Activated CD4-positive, alpha-beta T cell treated with anti-CD3 and anti-CD28 coated beads for 36 hours (primary cell): Measurements from ENCODE around the gene DST. TPM values are rescaled to one million over a fixed set of nuclear protein-coding genes. Genes with fewer than 3 reads are reported as not detected.

Experiments
- ATAC-seq: fragments of 200-7000 bp; cut with Tn5 transposase; one replicate; pipeline ENCODE4 v1.10.0; 2021; ENCODE audit warnings: mild to moderate bottlenecking, moderate library complexity
- CTCF ChIA-PET: fragments of 350-600 bp; sonication (Branson Sonifier 250); formaldehyde crosslinking; loops from one replicate; lab custom pipeline; 2021; ENCODE audit warnings: antibody characterized with exemption; lab: Charles Lee
- POLR2A ChIA-PET: fragments of 350-600 bp; sonication (Branson Sonifier 250); formaldehyde crosslinking; loops from one replicate; lab custom pipeline; 2021; ENCODE audit warnings: antibody characterized with exemption, inconsistent platforms; lab: Charles Lee
- DNase-seq: peaks from one replicate; pipeline ENCODE4 v3.0.0-alpha.2; 2020
- H3K27ac Mint-ChIP-seq: one replicate; pipeline ENCODE4 v1.8.0; 2021; ENCODE audit warnings: mixed read lengths
- H3K27me3 Mint-ChIP-seq: one replicate; pipeline ENCODE4 v1.8.0; 2021; ENCODE audit warnings: mixed read lengths
- H3K36me3 Mint-ChIP-seq: one replicate; pipeline ENCODE4 v1.8.0; 2021; ENCODE audit warnings: low read depth, mixed read lengths
- H3K4me1 Mint-ChIP-seq: one replicate; pipeline ENCODE4 v1.8.0; 2021; ENCODE audit warnings: mixed read lengths
- H3K4me3 Mint-ChIP-seq: one replicate; pipeline ENCODE4 v1.8.0; 2021; ENCODE audit warnings: mild to moderate bottlenecking, moderate library complexity, mixed read lengths
- H3K9me3 Mint-ChIP-seq: one replicate; pipeline ENCODE4 v1.8.0; 2021; ENCODE audit warnings: low read depth, mixed read lengths
- intact Hi-C, 2 experiments: fragments of 100-400 bp; cut with DNase I in 1 of 2; cut with micrococcal nuclease in 1 of 2; formaldehyde crosslinking; loops; one replicate each; pipeline versions ENCODE4 v1.14.2 to v1.15.1; 2022 to 2024; cut with DNase I, micrococcal nuclease
- total RNA-seq, 2 experiments: library from RNA; stranded (reverse); gene quantifications; one replicate each; pipeline ENCODE4 v1.2.3, GENCODE V29; 2021

The DST gene
- total RNA-seq, 2 experiments from 2014 or later: 6.7 to 6.8 TPM

DNA sequence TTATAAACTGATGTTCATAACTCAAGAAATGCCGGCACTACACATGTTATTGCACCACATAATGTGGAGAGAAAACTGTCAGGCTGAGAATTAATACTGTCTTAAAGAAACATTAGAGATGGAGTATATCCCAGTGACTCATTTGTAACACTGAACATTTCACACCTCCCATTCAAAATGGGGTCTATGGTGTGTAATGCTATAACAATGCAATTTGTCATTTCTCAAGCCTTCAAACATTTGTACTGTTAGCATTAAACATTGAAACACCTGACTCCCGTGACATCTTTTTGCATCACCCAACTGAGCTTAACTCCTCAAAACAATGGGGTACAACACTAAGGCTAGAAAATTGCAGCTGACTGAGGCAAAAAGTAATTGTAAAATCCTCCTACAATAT is 151.7 kb downstream of the DST start:
- intact Hi-C loops: no loop called here
- ChIA-PET CTCF (no interaction called here), POLR2A (no interaction called here)
- Mint-ChIP-seq H3K4me1 (no peaks in the 10 kb centered on the region), H3K27ac (no peak overlapping the region), H3K9me3 (no peaks in the 10 kb centered on the region), H3K27me3 (no peaks in the 10 kb centered on the region), H3K4me3 (no peak overlapping the region), H3K36me3 (no peaks in the 10 kb centered on the region)
- DNase-seq (no peak), ATAC-seq (peak; percentile 49)

DNA sequence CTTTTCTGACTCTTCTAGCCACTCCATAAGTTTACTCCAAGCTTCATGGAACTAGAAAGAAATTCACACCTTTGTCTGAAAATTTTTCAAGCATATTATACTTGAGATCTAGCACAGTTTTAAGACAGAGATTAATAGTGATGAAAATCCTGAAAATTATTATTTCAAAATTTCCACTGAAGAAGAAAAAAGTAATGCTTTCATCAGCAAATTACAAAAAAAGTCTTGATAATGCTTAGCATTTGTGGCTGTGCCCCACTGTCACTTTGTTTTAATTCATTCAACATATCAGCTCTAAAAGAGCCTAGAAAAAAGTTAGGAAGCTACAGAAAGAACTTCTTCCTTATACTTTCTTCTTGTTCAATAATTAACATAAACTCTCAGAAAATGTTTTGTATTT is 153.1 kb downstream of the DST start:
- intact Hi-C loops: no loop called here
- ChIA-PET POLR2A (no interaction called here), CTCF (interaction anchor here (0.5 to 1.6 kb wide), 3 partner anchors 16 to 103 kb away, joined by 3 read pairs; no protein-coding TSS in a partner anchor)
- no peaks in the 10 kb centered on the region for H3K9me3 Mint-ChIP-seq
- no peak overlapping the region for H3K4me3 Mint-ChIP-seq
- no peaks in the 10 kb centered on the region for H3K4me1 Mint-ChIP-seq
- no peaks in the 10 kb centered on the region for H3K36me3 Mint-ChIP-seq
- DNase-seq (no peak), ATAC-seq (no peak)
- H3K27me3 Mint-ChIP-seq: no peaks in the 10 kb centered on the region
- H3K27ac Mint-ChIP-seq: no peak overlapping the region

DNA sequence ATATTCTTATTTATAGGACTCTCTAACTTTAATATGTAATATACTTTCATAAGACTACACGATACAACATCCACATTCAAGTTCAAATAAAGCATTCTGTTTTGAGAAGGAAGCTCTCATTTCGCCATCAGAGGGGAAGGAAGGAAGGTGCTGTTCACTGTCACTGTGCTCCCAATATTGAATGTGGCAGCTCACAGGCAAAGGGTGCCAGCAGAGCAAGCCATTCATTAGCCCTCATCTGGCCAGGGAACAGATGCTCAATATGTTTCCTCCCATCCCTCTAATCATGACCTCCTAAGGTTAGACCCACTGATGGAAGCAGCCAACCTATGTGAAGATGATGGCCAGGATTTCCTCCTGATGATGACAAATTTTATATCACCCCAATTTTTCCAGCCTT is 154.4 kb downstream of the DST start:
- ChIA-PET CTCF (no interaction called here), POLR2A (no interaction called here)
- H3K27me3 Mint-ChIP-seq: no peaks in the 10 kb centered on the region

DNA sequence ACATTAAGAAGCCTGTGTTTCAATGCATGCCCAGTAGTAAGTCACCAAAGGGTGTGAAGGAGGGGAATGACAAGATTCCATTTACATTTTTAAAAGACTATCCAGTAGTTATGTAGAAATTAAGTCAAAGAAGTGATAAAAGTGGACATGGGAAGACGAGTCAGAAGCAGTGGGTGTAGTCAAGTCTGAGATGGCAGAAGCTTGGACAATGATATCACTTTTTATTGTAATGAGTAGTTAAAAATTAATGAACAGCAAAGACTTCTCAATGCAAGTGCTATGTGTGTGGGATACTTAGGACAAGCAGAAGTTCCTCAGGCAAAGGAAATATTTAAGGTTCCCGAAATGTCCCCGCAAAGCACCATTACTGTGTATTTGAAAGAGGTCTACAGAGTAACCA is 156.0 kb downstream of the DST start:
- POLR2A ChIA-PET: no interaction called here
- Mint-ChIP-seq H3K27ac (no peak overlapping the region), H3K9me3 (no peaks in the 10 kb centered on the region), H3K27me3 (no peaks in the 10 kb centered on the region), H3K4me1 (no peaks in the 10 kb centered on the region), H3K36me3 (no peaks in the 10 kb centered on the region), H3K4me3 (no peak overlapping the region)
- DNase-seq (no peak), ATAC-seq (no peak)
- intact Hi-C loops: no loop called here
- CTCF ChIA-PET: no interaction called here

More for the DNA sequence above, 154.4 kb downstream of the DST start:
- intact Hi-C loops: no loop called here
- ATAC-seq (no peak), DNase-seq (no peak)
- H3K9me3 Mint-ChIP-seq: no peaks in the 10 kb centered on the region
- H3K4me1 Mint-ChIP-seq: no peaks in the 10 kb centered on the region
- H3K36me3 Mint-ChIP-seq: no peaks in the 10 kb centered on the region
- no peak overlapping the region for H3K27ac Mint-ChIP-seq
- no peak overlapping the region for H3K4me3 Mint-ChIP-seq

DNA sequence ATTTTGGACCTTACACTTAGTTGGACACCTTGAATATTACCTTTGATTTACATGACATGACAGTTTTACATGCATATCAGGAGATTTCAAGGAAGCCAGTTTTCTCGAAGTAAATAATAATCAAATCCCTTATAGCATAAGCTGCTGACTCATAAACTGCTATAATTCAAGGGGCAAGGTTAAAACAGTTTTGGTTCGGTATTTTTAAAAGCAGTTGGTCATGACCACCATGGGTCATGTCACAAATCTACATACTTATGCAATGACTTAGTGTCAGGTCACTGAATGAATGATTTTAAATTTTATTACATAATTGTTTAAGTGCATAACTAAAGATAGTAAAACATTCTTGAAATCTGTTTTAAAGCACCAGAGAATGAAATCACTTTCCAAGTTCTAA is 158.0 kb downstream of the DST start:
- ATAC-seq (no peak), DNase-seq (no peak)
- H3K27me3 Mint-ChIP-seq: no peaks in the 10 kb centered on the region
- ChIA-PET CTCF (no interaction called here), POLR2A (no interaction called here)
- intact Hi-C loops: no loop called here
- no peak overlapping the region for H3K4me3 Mint-ChIP-seq
- no peaks in the 10 kb centered on the region for H3K36me3 Mint-ChIP-seq
- no peak overlapping the region for H3K27ac Mint-ChIP-seq
- no peaks in the 10 kb centered on the region for H3K9me3 Mint-ChIP-seq
- H3K4me1 Mint-ChIP-seq: no peaks in the 10 kb centered on the region

DNA sequence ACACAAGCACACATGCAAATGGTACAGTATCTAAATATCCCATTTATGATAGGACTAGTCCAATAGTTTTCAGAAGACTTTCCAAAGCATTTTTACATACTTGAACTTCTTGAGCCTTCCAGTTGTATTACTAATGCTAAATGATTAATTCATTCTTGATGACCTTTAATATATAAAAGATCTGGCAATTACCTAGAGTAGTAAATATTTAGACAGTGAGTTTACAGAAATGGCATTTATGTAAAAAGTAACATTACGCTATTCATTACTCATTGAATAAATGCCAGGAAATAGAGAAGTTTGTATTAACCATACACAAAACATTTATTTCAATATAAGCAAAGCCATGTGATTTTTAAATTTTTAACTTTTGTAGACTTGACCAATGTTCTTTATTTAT is 158.8 kb downstream of the DST start:
- Mint-ChIP-seq H3K4me3 (no peak overlapping the region), H3K27ac (no peak overlapping the region), H3K27me3 (no peaks in the 10 kb centered on the region), H3K36me3 (peaks cover 3% of the 10 kb centered on the region), H3K4me1 (no peaks in the 10 kb centered on the region), H3K9me3 (peaks cover 5% of the 10 kb centered on the region)
- DNase-seq: no peak
- CTCF ChIA-PET: no interaction called here
- ATAC-seq: no peak
- intact Hi-C loops: no loop called here
- POLR2A ChIA-PET: no interaction called here

DNA sequence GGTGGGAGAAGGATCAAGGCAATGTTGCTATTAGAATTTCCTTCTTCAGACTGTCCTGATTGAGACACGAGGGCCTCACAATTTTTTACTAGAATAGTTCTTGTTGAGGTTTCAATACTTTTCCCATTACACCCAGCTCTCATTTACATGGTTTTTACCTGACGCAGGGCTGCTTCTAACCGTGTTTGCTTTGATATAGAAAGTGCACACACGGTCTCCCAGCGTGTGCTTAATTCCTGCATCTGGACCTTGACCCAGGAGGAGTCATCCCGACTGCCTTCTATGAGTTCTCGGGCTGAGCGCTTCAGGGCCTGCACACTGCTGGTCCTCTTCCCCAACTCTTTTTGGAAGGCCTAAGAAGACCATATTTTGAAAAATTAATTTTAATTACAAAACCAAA is 160.2 kb downstream of the DST start:
- Mint-ChIP-seq H3K4me1 (no peaks in the 10 kb centered on the region), H3K36me3 (peaks cover 3% of the 10 kb centered on the region), H3K9me3 (peaks cover 10% of the 10 kb centered on the region), H3K4me3 (no peak overlapping the region), H3K27ac (no peak overlapping the region), H3K27me3 (no peaks in the 10 kb centered on the region)
- ATAC-seq (no peak), DNase-seq (no peak)
- CTCF ChIA-PET: interaction anchor here (0.7 kb wide), 1 partner anchor 34 kb away, joined by 3 read pairs; no protein-coding TSS in a partner anchor
- intact Hi-C loops: no loop called here
- POLR2A ChIA-PET: no interaction called here

DNA sequence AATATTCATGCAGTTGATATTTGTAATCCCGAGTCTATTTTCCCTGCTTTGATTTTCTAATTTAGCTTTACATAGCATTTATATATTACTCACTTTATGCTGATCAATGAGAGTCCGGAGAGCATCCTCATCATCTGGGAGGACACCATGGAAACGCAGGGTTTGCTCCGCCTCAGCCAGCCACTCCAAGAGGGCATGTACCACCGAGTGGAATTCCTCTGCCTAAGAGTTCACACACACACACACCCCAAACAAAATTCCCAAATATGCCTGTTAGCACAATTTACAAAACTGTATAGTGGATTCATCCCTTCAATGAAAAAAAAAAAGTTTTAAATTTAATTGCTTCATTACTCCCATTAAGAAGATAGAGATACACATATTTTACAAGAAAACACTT is 160.7 kb downstream of the DST start:
- no peak for ATAC-seq
- H3K4me1 Mint-ChIP-seq: no peaks in the 10 kb centered on the region
- H3K9me3 Mint-ChIP-seq: peaks cover 10% of the 10 kb centered on the region
- no peak overlapping the region for H3K27ac Mint-ChIP-seq
- no peaks in the 10 kb centered on the region for H3K27me3 Mint-ChIP-seq
- ChIA-PET POLR2A (no interaction called here), CTCF (interaction anchor here (0.7 kb wide), 1 partner anchor 34 kb away, joined by 3 read pairs; no protein-coding TSS in a partner anchor)
- no peak overlapping the region for H3K4me3 Mint-ChIP-seq
- H3K36me3 Mint-ChIP-seq: peaks cover 3% of the 10 kb centered on the region
- intact Hi-C loops: no loop called here
- no peak for DNase-seq

DNA sequence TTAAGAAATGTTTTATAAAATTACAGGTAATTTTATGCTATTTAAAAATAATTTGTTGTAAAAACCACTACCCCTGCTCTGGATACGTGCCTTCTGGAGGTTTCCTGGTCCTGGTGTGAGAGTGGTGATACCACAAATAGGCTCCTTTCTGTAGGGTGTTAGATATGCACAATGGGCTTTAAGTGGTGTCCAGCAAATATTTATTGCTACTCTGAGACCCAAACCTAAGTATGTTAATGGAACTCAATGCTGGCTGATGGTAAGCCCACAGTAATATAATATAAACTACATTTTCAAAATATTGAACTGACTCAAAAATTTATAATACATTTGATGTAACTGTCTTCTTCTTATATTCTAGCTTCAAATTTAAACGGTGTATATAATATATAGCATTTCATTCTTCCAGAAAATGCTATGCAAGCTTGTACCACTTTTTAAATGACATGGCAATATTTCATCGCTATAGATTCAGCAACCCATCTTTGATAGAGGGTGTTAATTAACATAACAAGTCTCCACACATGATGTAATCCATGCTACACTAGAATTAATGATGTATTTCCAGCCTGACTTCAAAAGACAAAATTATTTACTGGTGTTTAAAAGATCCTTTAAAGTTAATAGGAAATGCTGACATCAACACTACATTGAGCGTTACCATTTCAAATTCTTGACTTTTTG is 161.9 kb downstream of the DST start:
- Mint-ChIP-seq H3K27ac (no peak overlapping the region), H3K4me1 (no peaks in the 10 kb centered on the region), H3K9me3 (peaks cover 10% of the 10 kb centered on the region), H3K36me3 (peaks cover 3% of the 10 kb centered on the region), H3K27me3 (no peaks in the 10 kb centered on the region), H3K4me3 (no peak overlapping the region)
- CTCF ChIA-PET: no interaction called here
- ATAC-seq (no peak), DNase-seq (no peak)
- POLR2A ChIA-PET: no interaction called here
- intact Hi-C loops: no loop called here

DNA sequence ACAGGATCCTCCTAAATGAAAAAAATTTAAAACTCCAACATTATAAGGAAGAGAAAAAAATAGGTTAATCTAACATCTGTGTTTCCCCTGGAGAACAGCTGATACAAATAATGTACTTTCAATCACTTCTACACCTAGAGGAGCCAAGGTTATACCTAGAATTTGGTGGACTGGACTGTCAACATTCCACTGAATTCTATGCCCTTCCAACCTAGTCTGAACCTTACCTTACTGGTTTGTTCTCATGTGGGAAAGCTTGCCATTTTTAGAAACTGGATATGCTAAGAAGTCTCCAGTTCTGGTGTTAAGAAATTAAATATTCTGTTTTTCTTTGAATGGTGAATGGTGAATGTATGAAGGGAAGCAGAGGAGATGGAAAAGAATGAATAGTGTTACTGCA is 162.4 kb downstream of the DST start:
- no peaks in the 10 kb centered on the region for H3K4me1 Mint-ChIP-seq
- H3K36me3 Mint-ChIP-seq: peaks cover 3% of the 10 kb centered on the region
- H3K9me3 Mint-ChIP-seq: peaks cover 10% of the 10 kb centered on the region
- H3K27me3 Mint-ChIP-seq: no peaks in the 10 kb centered on the region
- ChIA-PET POLR2A (no interaction called here), CTCF (no interaction called here)
- H3K4me3 Mint-ChIP-seq: no peak overlapping the region
- ATAC-seq: no peak
- DNase-seq: no peak
- H3K27ac Mint-ChIP-seq: no peak overlapping the region
- intact Hi-C loops: no loop called here

DNA sequence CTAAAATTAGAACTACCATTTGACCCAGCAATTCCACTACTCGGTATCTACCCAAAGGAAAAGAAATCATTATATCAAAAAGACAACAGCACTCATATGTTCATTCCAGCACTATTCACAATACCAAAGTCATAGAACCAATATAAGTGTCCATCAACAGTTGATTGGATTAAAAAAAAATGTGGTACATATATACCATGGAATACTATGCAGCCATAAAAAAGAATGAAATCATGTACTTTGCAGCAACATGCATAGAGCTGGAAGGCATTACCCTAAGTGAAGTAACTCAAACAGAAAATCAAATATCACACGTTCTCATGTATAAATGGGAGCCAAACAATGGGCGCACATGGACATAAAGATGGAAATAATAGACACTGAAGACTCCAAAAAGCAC is 163.3 kb downstream of the DST start:
- no peak overlapping the region for H3K4me3 Mint-ChIP-seq
- peaks cover 10% of the 10 kb centered on the region for H3K9me3 Mint-ChIP-seq
- H3K27ac Mint-ChIP-seq: no peak overlapping the region
- ATAC-seq: no peak
- DNase-seq: no peak
- H3K27me3 Mint-ChIP-seq: no peaks in the 10 kb centered on the region
- ChIA-PET POLR2A (no interaction called here), CTCF (no interaction called here)
- H3K4me1 Mint-ChIP-seq: no peaks in the 10 kb centered on the region
- intact Hi-C loops: no loop called here
- H3K36me3 Mint-ChIP-seq: peaks cover 3% of the 10 kb centered on the region

DNA sequence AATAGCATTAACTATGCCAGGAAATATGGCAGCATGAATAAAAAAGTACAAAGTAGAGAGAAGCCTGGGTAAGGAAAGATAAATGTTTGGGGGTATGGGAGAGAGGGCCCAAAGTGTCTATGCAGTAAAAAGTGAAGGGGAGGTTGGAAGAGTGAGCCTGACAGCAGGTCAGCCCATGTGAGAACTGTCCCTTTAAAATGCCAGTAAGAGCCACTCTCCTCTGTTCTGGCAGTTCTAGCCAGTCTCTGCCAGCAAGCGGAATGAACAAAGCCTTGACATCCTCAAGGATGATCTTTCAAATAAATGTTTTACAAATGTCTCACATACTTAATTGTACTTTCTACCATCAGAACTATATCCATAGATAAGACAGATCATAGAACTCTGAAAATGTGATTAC is 164.5 kb downstream of the DST start:
- Mint-ChIP-seq H3K27me3 (no peaks in the 10 kb centered on the region), H3K36me3 (peaks cover 3% of the 10 kb centered on the region), H3K4me1 (no peaks in the 10 kb centered on the region), H3K9me3 (peaks cover 10% of the 10 kb centered on the region), H3K27ac (no peak overlapping the region), H3K4me3 (no peak overlapping the region)
- no peak for ATAC-seq
- no peak for DNase-seq
- ChIA-PET POLR2A (no interaction called here), CTCF (no interaction called here)
- intact Hi-C loops: no loop called here
